NCI-H1092 treated with DMSO at 0.1 percent for 48 hours (cell line): ENCODE results near the gene ARL15.

Experiments
- DNase-seq: peaks from one replicate; lab custom pipeline; 2025; lab: John Stamatoyannopoulos, UW

Gene ARL15

GRCh38 chr5:54247226-54247625 lies 63.1 kb downstream of the ARL15 start:
- no peak for DNase-seq

DNA sequence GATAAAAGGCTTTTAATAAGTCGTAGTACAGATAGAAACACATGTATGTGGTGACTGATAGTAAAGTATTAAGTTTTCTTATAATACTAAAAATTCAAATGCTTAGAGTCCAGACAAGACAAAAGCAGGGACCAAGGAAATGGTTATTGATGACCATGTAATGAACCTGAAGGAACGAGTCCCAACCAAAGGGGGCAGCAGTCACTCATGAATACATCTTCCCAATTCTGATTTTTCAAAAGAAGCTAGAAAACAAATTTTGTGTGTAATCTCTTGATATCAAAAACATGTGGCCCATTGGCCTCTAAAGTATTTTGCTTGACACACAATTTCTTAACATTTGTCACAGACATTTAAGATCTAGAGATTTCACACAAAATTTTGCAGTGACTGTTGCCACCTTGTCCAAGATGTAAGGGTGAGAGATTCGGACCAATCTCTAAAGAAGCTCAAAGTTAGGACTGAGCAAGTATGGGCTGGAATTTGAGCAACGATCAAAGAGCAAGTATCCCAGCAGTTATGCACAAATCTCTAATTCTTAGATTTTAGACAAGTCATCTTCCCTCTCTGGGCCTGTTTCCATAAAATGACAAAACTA lies 66.8 kb downstream of the ARL15 start:
- DNase-seq = peak; percentile 25

GRCh38 chr5:54242297-54242696 lies 68.1 kb downstream of the ARL15 start:
- no peak for DNase-seq

DNA sequence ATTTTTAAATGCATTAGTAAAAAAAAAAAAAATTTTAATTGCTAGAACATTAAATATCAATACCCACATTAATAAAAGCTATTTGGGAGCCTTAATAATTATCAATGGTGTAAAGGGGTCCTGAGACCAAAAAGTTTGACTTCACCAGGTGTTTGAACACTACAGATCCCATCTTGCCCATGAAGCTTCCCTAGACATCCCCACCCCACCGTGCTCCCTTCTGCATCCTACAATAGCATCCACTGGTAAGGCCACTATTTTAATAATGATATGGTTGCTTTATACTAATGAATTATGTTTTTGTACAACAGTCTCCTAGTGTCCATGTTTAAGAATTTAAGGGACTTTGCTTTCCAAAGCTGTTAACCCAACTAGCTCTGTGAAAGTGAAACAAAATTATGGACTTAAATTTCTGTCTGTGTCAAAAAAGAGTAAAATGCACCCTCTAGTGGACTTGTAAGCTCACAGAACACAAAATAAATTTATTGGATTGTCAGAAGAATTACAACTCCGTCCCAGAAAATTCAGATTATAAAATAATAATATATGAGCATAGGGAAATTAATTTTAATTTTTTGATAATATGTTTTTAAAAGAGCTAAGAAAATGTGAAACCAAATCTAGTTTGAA lies 76.0 kb downstream of the ARL15 start:
- DNase-seq = no peak

GRCh38 chr5:54230936-54231685 lies 79.3 kb downstream of the ARL15 start:
- DNase-seq = no peak

DNA sequence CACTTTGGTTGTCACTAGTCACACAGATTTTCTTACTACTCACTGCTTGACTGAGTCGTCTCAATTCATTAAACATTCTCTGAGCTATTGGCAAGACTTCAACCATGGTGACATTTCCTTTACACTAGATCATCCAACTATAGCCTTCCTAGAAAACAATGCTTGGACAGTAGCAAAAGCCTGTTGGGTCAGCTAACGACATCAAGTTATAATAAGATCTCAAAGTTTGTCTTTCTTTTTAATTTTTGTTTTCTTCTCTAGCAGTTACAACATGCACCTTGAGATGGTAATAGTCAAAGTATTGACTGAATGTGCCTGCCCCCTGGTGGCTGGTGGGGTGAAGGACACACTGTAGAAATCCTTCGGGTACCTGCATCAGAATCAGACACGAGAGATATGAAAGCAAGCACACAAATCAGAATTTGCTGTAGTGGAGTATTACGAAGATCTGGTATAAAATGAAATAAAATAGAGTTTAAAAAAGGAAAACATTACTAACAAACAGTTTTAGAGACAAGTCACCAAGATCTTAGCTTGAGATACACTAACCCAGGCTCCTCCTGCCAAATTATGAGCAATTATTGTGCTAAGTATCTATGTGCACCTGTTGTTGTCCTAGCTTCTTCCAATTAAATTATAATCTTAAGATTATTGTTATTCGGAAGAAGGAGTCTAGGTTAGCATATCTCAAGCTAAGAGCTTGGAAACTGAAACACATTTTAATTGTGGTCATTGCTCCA lies 81.2 kb downstream of the ARL15 start:
- peak; percentile 32 for DNase-seq

GRCh38 chr5:54227759-54228158 lies 82.6 kb downstream of the ARL15 start:
- no peak for DNase-seq

DNA sequence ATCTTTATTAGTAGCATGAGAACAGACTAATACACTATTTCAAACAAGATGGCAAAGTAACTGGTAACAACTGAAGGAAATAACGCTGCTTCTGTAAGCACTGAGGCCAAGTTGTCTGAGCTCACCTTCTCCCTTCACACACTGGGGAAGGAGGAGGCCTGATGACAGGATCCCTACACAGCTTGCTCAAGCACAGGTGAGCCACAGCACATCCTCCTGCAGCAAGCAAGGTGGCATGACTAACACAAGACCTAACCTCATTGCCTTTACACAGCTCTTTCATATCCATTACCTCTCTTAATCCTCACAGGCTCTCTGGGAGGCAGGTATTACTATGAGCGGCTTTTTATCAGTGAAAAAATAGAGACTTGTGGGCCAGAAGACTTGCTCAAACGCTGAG lies 83.3 kb downstream of the ARL15 start:
- no peak for DNase-seq

GRCh38 chr5:54226215-54226614 lies 84.2 kb downstream of the ARL15 start:
- DNase-seq = no peak

- DNase-seq = no peak
Measured at GRCh38 chr5:54224103-54224826, 86.1 kb downstream of the ARL15 start.

- no peak for DNase-seq
Measured at GRCh38 chr5:54222336-54222735, 88.0 kb downstream of the ARL15 start.

GRCh38 chr5:54221135-54221534 lies 89.2 kb downstream of the ARL15 start:
- DNase-seq = no peak

- DNase-seq = no peak
Measured at GRCh38 chr5:54220230-54221040, 89.9 kb downstream of the ARL15 start.

DNA sequence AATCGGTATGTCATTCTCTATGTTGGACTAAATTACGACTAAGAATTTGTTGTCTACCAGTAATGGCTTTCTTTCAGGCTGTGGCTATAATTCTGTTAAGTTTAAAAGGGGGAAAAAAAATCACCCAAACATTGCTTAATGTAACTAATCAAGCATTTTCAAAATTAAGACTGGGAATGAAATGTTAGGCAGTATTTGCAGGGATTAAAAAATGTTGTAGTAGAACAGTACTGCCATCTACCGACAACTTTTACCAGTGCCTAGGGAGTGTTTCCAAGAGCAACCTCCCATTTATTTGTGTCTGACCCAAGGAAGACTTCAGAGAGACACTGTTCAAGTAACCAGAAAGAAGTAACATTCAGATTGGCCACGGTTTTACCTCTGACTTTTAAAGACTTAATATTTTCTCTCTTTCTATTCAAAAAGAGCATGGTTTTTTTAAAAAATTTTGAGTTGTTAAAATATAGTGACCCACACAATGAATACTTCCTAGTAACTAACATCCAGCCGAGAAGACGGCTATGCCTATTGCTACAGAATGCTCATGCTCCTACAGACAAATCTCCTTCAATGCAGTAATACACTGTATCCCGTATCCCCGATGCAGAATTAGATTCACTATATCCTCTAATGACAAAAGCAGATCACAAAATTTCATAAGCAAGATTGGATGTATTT lies 92.4 kb downstream of the ARL15 start:
- DNase-seq = peak; percentile 49

DNA sequence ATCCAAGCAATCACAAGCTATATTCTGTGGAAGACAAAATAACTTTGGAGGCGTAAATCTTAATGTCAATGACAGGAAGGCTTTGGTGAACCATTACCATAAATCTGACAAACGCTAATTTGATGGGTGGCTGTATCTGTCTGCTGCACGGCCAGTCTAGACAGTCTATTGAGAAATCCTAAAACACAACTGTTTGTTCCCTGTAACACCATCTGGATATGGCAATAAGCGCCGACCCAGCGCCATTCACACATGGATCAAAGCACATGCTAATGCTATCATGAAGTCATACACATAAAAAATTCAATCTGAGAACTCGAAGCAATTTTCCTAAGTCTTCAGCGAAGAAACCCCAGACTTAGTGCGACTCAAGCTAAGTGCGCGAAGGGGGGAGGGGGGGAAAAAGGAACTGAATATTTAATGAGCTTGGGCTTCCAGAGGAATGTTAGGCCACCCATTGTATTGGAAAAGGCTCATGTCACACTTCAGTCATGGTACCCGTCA lies 95.1 kb downstream of the ARL15 start:
- DNase-seq = no peak

GRCh38 chr5:54214722-54215121 lies 95.7 kb downstream of the ARL15 start:
- DNase-seq = no peak

DNA sequence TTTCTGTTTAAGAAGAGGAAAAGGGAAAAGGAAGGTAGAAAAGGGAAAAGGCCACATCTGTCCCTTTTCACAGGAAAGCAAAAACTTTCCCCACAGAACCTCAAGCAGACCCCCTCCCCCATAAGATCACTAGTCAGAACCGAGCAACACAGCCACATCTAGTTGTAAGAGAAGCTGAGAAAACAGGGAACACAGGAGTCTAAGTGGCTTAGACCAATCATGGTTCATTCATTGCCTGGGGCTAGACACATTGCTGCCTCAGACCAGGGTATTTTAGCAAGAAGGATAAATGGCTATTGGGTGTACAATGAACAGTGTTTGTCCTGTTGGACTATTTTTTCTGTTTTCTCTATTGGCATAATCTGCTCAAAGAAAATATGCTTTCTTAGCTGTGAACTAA lies 98.0 kb downstream of the ARL15 start:
- no peak for DNase-seq

- no peak for DNase-seq
Measured at GRCh38 chr5:54211912-54212311, 98.5 kb downstream of the ARL15 start.

- DNase-seq = no peak
Measured at GRCh38 chr5:54207566-54207965, 102.8 kb downstream of the ARL15 start.

GRCh38 chr5:54206580-54207229 lies 103.7 kb downstream of the ARL15 start:
- no peak for DNase-seq
